GDM1 (cell line): ENCODE results near the gene PAPPA2.

ENCODE experiments used
- DNase-seq: peaks from one replicate; lab custom pipeline; 2025; lab: John Stamatoyannopoulos, UW

PAPPA2 gene

GRCh38 chr1:176499671-176500070 is 36.7 kb downstream of the PAPPA2 start:
- no peak for DNase-seq

- no peak for DNase-seq
Observed at GRCh38 chr1:176501599-176501998, 38.6 kb downstream of the PAPPA2 start.

- no peak for DNase-seq
Observed at GRCh38 chr1:176504848-176505553, 42.0 kb downstream of the PAPPA2 start.

- DNase-seq: no peak
Observed at GRCh38 chr1:176512966-176513365, 50.0 kb downstream of the PAPPA2 start.

GRCh38 chr1:176515310-176515709 is 52.3 kb downstream of the PAPPA2 start:
- DNase-seq: no peak

GRCh38 chr1:176517484-176517883 is 54.5 kb downstream of the PAPPA2 start:
- no peak for DNase-seq

GRCh38 chr1:176521211-176521610 is 58.2 kb downstream of the PAPPA2 start:
- DNase-seq: no peak

GRCh38 chr1:176522310-176522845 is 59.4 kb downstream of the PAPPA2 start:
- DNase-seq: no peak

- no peak for DNase-seq
Observed at GRCh38 chr1:176529395-176530090, 66.6 kb downstream of the PAPPA2 start.

GRCh38 chr1:176531036-176531435 is 68.1 kb downstream of the PAPPA2 start:
- no peak for DNase-seq

- no peak for DNase-seq
Observed at GRCh38 chr1:176531921-176532897, 69.2 kb downstream of the PAPPA2 start.

GRCh38 chr1:176533020-176533419 is 70.0 kb downstream of the PAPPA2 start:
- no peak for DNase-seq

- no peak for DNase-seq
Observed at GRCh38 chr1:176536588-176536987, 73.6 kb downstream of the PAPPA2 start.

- no peak for DNase-seq
Observed at GRCh38 chr1:176539018-176539417, 76.0 kb downstream of the PAPPA2 start.

GRCh38 chr1:176540428-176540827 is 77.5 kb downstream of the PAPPA2 start:
- no peak for DNase-seq

- no peak for DNase-seq
Observed at GRCh38 chr1:176541663-176542062, 78.7 kb downstream of the PAPPA2 start.

GRCh38 chr1:176542352-176542751 is 79.4 kb downstream of the PAPPA2 start:
- no peak for DNase-seq

GRCh38 chr1:176543360-176544129 is 80.6 kb downstream of the PAPPA2 start:
- no peak for DNase-seq

- no peak for DNase-seq
Observed at GRCh38 chr1:176545034-176545639, 82.2 kb downstream of the PAPPA2 start.

GRCh38 chr1:176546825-176547224 is 83.8 kb downstream of the PAPPA2 start:
- DNase-seq: no peak

GRCh38 chr1:176551146-176551545 is 88.2 kb downstream of the PAPPA2 start:
- DNase-seq: no peak
